ENCODE results near the gene CAMK2N1. TPM values are rescaled to one million over a fixed set of nuclear protein-coding genes. Genes with fewer than 3 reads are reported as not detected.

The CAMK2N1 gene
- total and polyA plus RNA-seq, 2 of the 13 experiments (the other 11 are each of a cell fraction or from before 2014, with no cell fraction given) = 38.0 to 38.6 TPM

DNA sequence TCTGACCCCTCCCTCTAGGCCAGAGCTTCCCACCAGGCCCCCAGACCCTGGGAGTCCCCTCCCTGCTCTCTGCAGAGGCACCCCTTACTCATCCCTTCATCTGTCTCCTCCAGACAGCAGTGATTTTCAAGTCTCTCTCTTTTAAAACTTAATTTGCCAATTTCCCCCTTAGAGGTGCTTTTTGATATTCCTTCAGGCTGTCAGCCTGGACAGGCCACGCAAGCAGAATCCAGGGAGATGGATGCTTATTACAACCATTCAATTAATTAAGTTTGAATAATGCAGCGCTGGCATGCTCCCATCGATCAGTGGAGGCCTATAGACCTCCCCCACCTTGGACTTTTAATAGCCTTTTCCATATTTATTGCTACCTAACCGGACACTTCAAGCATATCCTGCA, 6.2 kb downstream of the CAMK2N1 start (continued):
- TF ChIP-seq, protein P1, sequence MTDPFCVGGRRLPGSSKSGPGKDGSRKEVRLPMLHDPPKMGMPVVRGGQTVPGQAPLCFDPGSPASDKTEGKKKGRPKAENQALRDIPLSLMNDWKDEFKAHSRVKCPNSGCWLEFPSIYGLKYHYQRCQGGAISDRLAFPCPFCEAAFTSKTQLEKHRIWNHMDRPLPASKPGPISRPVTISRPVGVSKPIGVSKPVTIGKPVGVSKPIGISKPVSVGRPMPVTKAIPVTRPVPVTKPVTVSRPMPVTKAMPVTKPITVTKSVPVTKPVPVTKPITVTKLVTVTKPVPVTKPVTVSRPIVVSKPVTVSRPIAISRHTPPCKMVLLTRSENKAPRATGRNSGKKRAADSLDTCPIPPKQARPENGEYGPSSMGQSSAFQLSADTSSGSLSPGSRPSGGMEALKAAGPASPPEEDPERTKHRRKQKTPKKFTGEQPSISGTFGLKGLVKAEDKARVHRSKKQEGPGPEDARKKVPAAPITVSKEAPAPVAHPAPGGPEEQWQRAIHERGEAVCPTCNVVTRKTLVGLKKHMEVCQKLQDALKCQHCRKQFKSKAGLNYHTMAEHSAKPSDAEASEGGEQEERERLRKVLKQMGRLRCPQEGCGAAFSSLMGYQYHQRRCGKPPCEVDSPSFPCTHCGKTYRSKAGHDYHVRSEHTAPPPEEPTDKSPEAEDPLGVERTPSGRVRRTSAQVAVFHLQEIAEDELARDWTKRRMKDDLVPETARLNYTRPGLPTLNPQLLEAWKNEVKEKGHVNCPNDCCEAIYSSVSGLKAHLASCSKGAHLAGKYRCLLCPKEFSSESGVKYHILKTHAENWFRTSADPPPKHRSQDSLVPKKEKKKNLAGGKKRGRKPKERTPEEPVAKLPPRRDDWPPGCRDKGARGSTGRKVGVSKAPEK (CRISPR knock-in tag; IDR thresholded peaks at IDR 0.05; ENCODE audit: borderline replicate concordance) = no peak
- TF ChIP-seq ATM (IDR thresholded peaks at IDR 0.05; ENCODE audit: borderline replicate concordance) = no peak
- TF ChIP-seq SUZ12 (IDR thresholded peaks at IDR 0.05; ENCODE audit: low read depth, low read length) = no peak
- no peak for TF ChIP-seq DNMT1 (CRISPR knock-in tag; IDR thresholded peaks at IDR 0.05)
- TF ChIP-seq, protein P2, sequence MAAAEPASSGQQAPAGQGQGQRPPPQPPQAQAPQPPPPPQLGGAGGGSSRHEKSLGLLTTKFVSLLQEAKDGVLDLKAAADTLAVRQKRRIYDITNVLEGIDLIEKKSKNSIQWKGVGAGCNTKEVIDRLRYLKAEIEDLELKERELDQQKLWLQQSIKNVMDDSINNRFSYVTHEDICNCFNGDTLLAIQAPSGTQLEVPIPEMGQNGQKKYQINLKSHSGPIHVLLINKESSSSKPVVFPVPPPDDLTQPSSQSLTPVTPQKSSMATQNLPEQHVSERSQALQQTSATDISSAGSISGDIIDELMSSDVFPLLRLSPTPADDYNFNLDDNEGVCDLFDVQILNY (CRISPR knock-in tag; conservative IDR thresholded peaks at IDR 0.05) = no peak
- 0 out of 2 replicates have a peak, but pooled peaks have one; percentile 23 for TF ChIP-seq ZNF556 (CRISPR knock-in tag; IDR thresholded peaks at IDR 0.05; ENCODE audit: borderline replicate concordance)
- no peak for TF ChIP-seq ZNF619 (CRISPR knock-in tag; IDR thresholded peaks at IDR 0.05)
- no peak for TF ChIP-seq HDAC1 (CRISPR knock-in tag; IDR thresholded peaks at IDR 0.05)
- TF ChIP-seq SOX13 (IDR thresholded peaks at IDR 0.05) = no peak
- no peak for TF ChIP-seq SOX13 (CRISPR knock-in tag; conservative IDR thresholded peaks at IDR 0.05 in 1 of 2, IDR thresholded peaks at IDR 0.05 in 1 of 2)
- TF ChIP-seq RBFOX2 (IDR thresholded peaks at IDR 0.05; ENCODE audit: low read depth, low read length) = peak; percentile 54
- TF ChIP-seq TAF15 (IDR thresholded peaks at IDR 0.05; ENCODE audit: low read depth, low read length, poor library complexity, severe bottlenecking) = no peak
- no peak for TF ChIP-seq ZNF451 (CRISPR knock-in tag; IDR thresholded peaks at IDR 0.05)
- TF ChIP-seq, protein P3, sequence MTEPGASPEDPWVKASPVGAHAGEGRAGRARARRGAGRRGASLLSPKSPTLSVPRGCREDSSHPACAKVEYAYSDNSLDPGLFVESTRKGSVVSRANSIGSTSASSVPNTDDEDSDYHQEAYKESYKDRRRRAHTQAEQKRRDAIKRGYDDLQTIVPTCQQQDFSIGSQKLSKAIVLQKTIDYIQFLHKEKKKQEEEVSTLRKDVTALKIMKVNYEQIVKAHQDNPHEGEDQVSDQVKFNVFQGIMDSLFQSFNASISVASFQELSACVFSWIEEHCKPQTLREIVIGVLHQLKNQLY (CRISPR knock-in tag; IDR thresholded peaks at IDR 0.05) = no peak
- TF ChIP-seq EHMT2 (IDR thresholded peaks at IDR 0.05; ENCODE audit: borderline replicate concordance, low read depth, low read length) = no peak
- TF ChIP-seq ZNF564 (CRISPR knock-in tag; IDR thresholded peaks at IDR 0.05) = no peak
- 0 out of 2 replicates have a peak, but pooled peaks have one; percentile 47 for TF ChIP-seq ZNF510 (CRISPR knock-in tag; IDR thresholded peaks at IDR 0.05; ENCODE audit: low read depth)
- TF ChIP-seq ZNF343 (CRISPR knock-in tag; IDR thresholded peaks at IDR 0.05) = 0 out of 2 replicates have a peak, but pooled peaks have one; percentile 69
- TF ChIP-seq, protein P4, sequence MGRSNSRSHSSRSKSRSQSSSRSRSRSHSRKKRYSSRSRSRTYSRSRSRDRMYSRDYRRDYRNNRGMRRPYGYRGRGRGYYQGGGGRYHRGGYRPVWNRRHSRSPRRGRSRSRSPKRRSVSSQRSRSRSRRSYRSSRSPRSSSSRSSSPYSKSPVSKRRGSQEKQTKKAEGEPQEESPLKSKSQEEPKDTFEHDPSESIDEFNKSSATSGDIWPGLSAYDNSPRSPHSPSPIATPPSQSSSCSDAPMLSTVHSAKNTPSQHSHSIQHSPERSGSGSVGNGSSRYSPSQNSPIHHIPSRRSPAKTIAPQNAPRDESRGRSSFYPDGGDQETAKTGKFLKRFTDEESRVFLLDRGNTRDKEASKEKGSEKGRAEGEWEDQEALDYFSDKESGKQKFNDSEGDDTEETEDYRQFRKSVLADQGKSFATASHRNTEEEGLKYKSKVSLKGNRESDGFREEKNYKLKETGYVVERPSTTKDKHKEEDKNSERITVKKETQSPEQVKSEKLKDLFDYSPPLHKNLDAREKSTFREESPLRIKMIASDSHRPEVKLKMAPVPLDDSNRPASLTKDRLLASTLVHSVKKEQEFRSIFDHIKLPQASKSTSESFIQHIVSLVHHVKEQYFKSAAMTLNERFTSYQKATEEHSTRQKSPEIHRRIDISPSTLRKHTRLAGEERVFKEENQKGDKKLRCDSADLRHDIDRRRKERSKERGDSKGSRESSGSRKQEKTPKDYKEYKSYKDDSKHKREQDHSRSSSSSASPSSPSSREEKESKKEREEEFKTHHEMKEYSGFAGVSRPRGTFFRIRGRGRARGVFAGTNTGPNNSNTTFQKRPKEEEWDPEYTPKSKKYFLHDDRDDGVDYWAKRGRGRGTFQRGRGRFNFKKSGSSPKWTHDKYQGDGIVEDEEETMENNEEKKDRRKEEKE (IDR thresholded peaks at IDR 0.05) = no peak
- no peak for TF ChIP-seq ZNF724P (CRISPR knock-in tag; IDR thresholded peaks at IDR 0.05; ENCODE audit: borderline replicate concordance)
- TF ChIP-seq ZNF746 (CRISPR knock-in tag; IDR thresholded peaks at IDR 0.05) = no peak
- TF ChIP-seq RBM22 (optimal IDR thresholded peaks at IDR 0.05; ENCODE audit: low read length) = no peak
- TF ChIP-seq, protein P5, sequence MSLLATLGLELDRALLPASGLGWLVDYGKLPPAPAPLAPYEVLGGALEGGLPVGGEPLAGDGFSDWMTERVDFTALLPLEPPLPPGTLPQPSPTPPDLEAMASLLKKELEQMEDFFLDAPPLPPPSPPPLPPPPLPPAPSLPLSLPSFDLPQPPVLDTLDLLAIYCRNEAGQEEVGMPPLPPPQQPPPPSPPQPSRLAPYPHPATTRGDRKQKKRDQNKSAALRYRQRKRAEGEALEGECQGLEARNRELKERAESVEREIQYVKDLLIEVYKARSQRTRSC (CRISPR knock-in tag; IDR thresholded peaks at IDR 0.05; ENCODE audit: low read depth) = 0 out of 2 replicates have a peak, but pooled peaks have one; percentile 31
- TF ChIP-seq ZNF230 (CRISPR knock-in tag; IDR thresholded peaks at IDR 0.05) = peak; percentile 16; the same call in 1 of the 2 replicates
